Gastroesophageal sphincter (tissue), 4 donors: ENCODE results near the gene ZNF526. TPM values are rescaled to one million over a fixed set of nuclear protein-coding genes. Genes with fewer than 3 reads are reported as not detected.

Source experiments
- ATAC-seq: fragments of 150-250 bp; one replicate; pipeline ENCODE4 v1.9.1; 2016; ENCODE audit warnings: mild to moderate bottlenecking, moderate library complexity
- H3K27ac ChIP-seq, 4 donors: fragments of 200-600 bp; sonication (generic) in 3 of 4; 1 replicate in 3 of 4; 2 replicates in 1 of 4; pipeline ENCODE4 v1.5.1; 2016 to 2019
- H3K27me3 ChIP-seq: fragments of 200-600 bp; sonication (generic); one replicate; pipeline ENCODE4 v1.5.1; 2019
- H3K36me3 ChIP-seq, 2 donors: fragments of 200-600 bp; sonication (generic); one replicate each; pipeline ENCODE4 v1.5.1; 2019; ENCODE audit warnings: control low read depth in 1 of 2
- H3K4me1 ChIP-seq, 3 donors: fragments of 200-600 bp; sonication (generic); 1 replicate in 2 of 3; 2 replicates in 1 of 3; pipeline ENCODE4 v1.5.1; 2016 to 2019; ENCODE audit warnings: control low read depth in 2 of 3
- H3K4me3 ChIP-seq, 2 donors: fragments of 200-600 bp; sonication (generic); one replicate each; pipeline ENCODE4 v1.5.1; 2019; ENCODE audit warnings: mild to moderate bottlenecking in 1 of 2, moderate library complexity in 1 of 2
- H3K9me3 ChIP-seq, 3 donors: fragments of 200-600 bp; sonication (generic); one replicate each; pipeline ENCODE4 v1.5.1; 2017 to 2019; ENCODE audit warnings: control low read depth in 2 of 3
- CTCF ChIP-seq, 4 experiments: fragments of 200-600 bp in 2 of 4; fragments of 450-650 bp in 2 of 4; sonication (generic) in 1 of 4; IDR thresholded peaks; one replicate each; pipeline ENCODE4 v1.5.1; 2017 to 2019; ENCODE audit warnings: antibody characterized with exemption in 4 of 4, mild to moderate bottlenecking in 2 of 4, moderate library complexity in 2 of 4
- EP300 ChIP-seq: sonication (generic); formaldehyde crosslinking; IDR thresholded peaks from one replicate; pipeline ENCODE4 v1.6.1; 2017; ENCODE audit warnings: antibody characterized with exemption, mild to moderate bottlenecking
- POLR2A ChIP-seq, 2 donors: fragments of 450-650 bp; IDR thresholded peaks; one replicate each; pipeline ENCODE4 v1.6.1; 2017; ENCODE audit warnings: antibody characterized with exemption in 2 of 2, mild to moderate bottlenecking in 2 of 2, moderate library complexity in 1 of 2
- POLR2AphosphoS5 ChIP-seq: sonication (generic); formaldehyde crosslinking; IDR thresholded peaks from one replicate; pipeline ENCODE4 v1.6.1; 2017; ENCODE audit warnings: antibody characterized with exemption
- WGBS, 2 donors: methylation state at CpG; one replicate each; pipeline ENCODE4 v1.1.5; 2018; ENCODE audit warnings: low coverage in 1 of 2; 5-methylcytosine and 5-hydroxymethylcytosine counted together
- total RNA-seq, 4 donors: library from RNA; depleted of rRNA; stranded (reverse); fragments of >200 nt; gene quantifications; one replicate each; pipeline ENCODE4 v1.1.0, GENCODE V29; 2016

The ZNF526 gene
- total RNA-seq, 4 donors from 2014 or later = 4.6 to 10.4 (median 7.8) TPM

GRCh38 chr19:42177686-42178019 is 42.5 kb upstream of the ZNF526 start:
- Histone ChIP-seq H3K4me3 (no peak overlapping the region), H3K9me3 (no peaks in the 10 kb centered on the region), H3K27me3 (peaks cover 82% of the 10 kb centered on the region), H3K36me3 (no peaks in the 10 kb centered on the region), H3K27ac (no peak overlapping the region), H3K4me1 (peaks cover 0 to 22% (median 6%) of the 10 kb centered on the region in 3 donors)
- WGBS, 2 donors = 19 to 22% methylated on average over 3 of the region's 3 CpGs
- no peak for TF ChIP-seq EP300
- no peak for TF ChIP-seq CTCF (IDR thresholded peaks at IDR 0.05)
- ATAC-seq = no peak

GRCh38 chr19:42178791-42179674 is 41.1 kb upstream of the ZNF526 start:
- Histone ChIP-seq H3K4me3 (no peak overlapping the region), H3K36me3 (no peaks in the 10 kb centered on the region), H3K27me3 (peaks cover 81% of the 10 kb centered on the region), H3K4me1 (peaks cover 0 to 22% (median 6%) of the 10 kb centered on the region in 3 donors), H3K27ac (no peak overlapping the region), H3K9me3 (no peaks in the 10 kb centered on the region)
- no peak for ATAC-seq
- 10 to 12% methylated on average over 11 to 13 of the region's 13 CpGs for WGBS, 2 donors
- TF ChIP-seq CTCF (IDR thresholded peaks at IDR 0.05) (peak in 1 of 4 experiments; percentile 9), POLR2AphosphoS5 (no peak)

GRCh38 chr19:42184401-42184861 is 35.7 kb upstream of the ZNF526 start:
- no peak overlapping the region for H3K4me3 ChIP-seq
- no CpG with 5 or more reads among the region's 1 CpG for WGBS, 2 donors
- H3K27ac ChIP-seq = no peak overlapping the region
- peaks cover 44% of the 10 kb centered on the region for H3K27me3 ChIP-seq
- TF ChIP-seq CTCF (IDR thresholded peaks at IDR 0.05) (peak; percentile 76 to 92 (median 82)), POLR2AphosphoS5 (no peak), EP300 (no peak), POLR2A (IDR thresholded peaks at IDR 0.05) (no peak)
- H3K9me3 ChIP-seq = no peaks in the 10 kb centered on the region
- peak; percentile 80 for ATAC-seq
- H3K4me1 ChIP-seq = no peaks in the 10 kb centered on the region
- H3K36me3 ChIP-seq = no peaks in the 10 kb centered on the region

- ATAC-seq = peak; percentile 36
- Histone ChIP-seq H3K9me3 (no peaks in the 10 kb centered on the region), H3K27me3 (peaks cover 36% of the 10 kb centered on the region), H3K4me3 (no peak overlapping the region), H3K27ac (no peak overlapping the region), H3K36me3 (no peaks in the 10 kb centered on the region), H3K4me1 (no peaks in the 10 kb centered on the region)
- no peak for TF ChIP-seq POLR2A (IDR thresholded peaks at IDR 0.05)
- no peak for TF ChIP-seq CTCF (IDR thresholded peaks at IDR 0.05)
- no peak for TF ChIP-seq POLR2AphosphoS5
- TF ChIP-seq EP300 = no peak
These were observed 34.8 kb upstream of the ZNF526 start for GRCh38 chr19:42185277-42185676.

- no peak for TF ChIP-seq CTCF (IDR thresholded peaks at IDR 0.05)
- no peak for TF ChIP-seq POLR2AphosphoS5
- no peak for TF ChIP-seq EP300
- WGBS, 2 donors = 33 to 100% methylated on average over 1 of the region's 1 CpG
- H3K27me3 ChIP-seq = peaks cover 2% of the 10 kb centered on the region
- no peak overlapping the region for H3K27ac ChIP-seq
- H3K4me1 ChIP-seq = no peaks in the 10 kb centered on the region
- no peak for ATAC-seq
- no peaks in the 10 kb centered on the region for H3K36me3 ChIP-seq
- H3K4me3 ChIP-seq = no peak overlapping the region
- no peaks in the 10 kb centered on the region for H3K9me3 ChIP-seq
These were observed 31.4 kb upstream of the ZNF526 start for GRCh38 chr19:42188665-42189064.
